HuH-7 (cell line): ENCODE results near the gene WDFY4.

Experiments used
- DNase-seq: peaks from one replicate; pipeline ENCODE4 v3.0.0; 2011; ENCODE audit warnings: low spot score

The WDFY4 gene

GRCh38 chr10:48710647-48711275 lies 26.1 kb downstream of the WDFY4 start:
- no peak for DNase-seq

- no peak for DNase-seq
Measured at GRCh38 chr10:48711830-48712229, 27.2 kb downstream of the WDFY4 start.

GRCh38 chr10:48714088-48714487 lies 29.4 kb downstream of the WDFY4 start:
- no peak for DNase-seq

DNA sequence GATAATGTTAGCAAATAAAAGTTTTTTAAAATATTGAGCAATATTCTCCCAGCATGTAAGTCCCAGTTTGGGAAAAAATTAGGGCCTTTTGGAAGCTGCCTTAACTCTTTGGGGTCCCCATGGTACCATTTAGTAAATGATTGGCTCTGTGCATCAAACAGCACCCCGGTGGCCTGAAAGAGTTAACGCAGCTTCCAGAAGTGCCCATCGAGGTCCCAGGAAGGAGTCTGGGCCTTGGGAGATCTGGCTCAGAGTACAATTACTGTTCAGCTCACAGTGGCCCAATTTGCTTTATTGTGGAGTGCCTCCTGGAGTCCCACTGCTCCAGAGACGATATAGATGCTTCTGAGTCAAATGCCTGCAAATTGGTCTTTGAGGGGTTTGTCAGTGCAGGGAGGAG lies 31.7 kb downstream of the WDFY4 start:
- no peak for DNase-seq

DNA sequence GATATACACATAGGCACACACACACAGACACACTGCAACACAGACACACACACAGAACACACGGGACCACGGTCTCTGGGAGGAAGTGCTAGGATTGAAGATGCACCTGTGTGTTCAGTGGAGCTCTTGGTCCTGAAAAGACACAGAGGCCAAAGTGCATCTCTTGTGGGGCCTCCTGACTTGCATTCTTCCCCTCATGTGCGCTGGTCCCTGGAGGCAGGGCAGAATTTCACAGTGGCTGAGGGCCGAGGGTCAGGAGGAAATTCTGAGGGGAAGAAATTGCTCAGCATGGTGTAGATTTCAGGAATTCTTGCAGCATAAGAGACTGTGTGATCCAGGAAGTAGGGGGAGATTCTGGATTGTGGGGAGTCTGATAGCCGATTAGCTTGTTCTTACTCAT lies 35.9 kb downstream of the WDFY4 start:
- no peak for DNase-seq

DNA sequence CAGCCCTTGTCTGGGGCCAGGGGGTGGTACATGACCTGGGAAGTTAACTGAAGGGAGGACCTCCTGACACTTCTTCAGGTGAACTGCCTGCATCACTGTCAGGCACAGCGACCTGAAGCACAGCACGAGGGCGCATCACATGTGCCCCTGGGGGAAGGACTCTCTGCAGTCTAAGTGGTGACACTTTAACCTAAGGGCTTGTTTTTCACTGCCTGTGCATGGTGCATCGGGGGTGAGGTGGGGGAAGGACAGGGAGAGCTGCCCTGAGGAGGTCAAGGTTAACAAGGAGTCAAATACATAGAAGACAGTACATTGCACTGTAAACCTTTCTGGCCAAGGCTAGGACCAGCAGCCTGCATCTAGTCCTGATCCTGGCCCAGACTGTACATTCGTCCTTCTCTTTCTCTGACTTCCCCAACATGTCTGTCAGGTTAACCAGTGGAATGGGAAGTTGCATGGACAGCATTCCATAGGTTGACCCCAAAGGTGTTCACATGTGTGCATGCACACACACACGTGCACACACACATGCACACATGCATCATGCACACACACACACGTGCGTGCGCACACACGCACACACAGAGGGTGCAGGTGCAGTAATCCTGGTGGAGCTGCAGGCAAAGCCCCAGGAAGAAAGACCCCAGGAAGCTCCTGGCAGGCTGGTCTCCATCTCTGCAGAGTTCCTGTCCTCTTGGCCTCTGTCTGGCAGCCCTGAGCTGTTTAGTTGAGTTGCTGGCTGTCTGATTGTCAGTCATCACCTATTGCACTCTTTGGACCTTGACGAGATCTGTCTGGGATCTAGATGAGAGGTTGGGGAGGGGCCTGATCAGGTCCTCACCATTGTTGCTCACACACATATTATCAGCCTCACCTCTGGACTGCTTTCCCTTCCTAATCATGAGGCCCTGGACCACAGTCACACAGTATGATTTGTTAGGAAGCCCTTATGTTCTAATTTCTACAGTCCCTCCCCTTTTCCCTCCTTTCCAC lies 37.8 kb downstream of the WDFY4 start:
- DNase-seq: no peak

DNA sequence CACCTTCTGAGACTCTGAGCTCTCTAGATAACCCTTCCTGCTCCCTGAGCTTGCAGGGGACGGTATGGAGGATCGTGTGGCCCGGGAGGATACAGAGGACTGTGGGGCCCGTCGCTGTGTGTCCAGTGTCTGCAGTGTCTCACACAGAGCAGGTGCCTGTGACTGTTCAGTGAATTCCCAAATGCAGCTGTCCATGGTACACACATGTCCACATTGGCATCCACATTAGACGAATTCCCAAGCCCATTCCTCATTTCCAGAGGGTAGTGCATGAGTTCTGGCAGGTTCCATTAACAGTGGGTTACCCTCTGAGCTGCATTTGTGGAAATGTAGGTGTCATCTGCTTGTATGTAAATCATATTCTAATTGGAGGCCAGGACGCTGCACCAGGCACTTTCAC lies 39.5 kb downstream of the WDFY4 start:
- no peak for DNase-seq

GRCh38 chr10:48725708-48726107 lies 41.0 kb downstream of the WDFY4 start:
- no peak for DNase-seq

- no peak for DNase-seq
Measured at GRCh38 chr10:48727866-48728265, 43.2 kb downstream of the WDFY4 start.

DNA sequence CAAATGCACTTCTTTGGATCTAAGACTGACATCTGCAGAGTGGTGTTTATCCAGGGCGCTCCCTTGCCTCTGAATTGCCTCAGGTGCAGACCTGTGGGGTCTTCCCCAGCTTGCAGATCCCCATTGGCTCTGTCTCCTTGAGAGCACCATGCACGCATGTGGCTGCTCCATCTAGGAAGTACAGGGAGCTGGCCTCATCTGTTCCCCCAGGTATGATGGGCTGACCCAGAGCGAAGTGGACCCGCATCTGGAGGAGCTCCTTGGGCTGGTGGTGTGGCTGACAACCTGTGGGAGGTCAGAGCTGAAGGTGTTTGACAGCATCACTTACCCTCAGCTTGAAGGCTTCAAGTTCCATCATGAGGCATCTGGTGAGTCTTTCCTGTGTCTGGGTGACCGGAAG lies 44.5 kb downstream of the WDFY4 start:
- no peak for DNase-seq

GRCh38 chr10:48729941-48730457 lies 45.3 kb downstream of the WDFY4 start:
- DNase-seq: no peak

- no peak for DNase-seq
Measured at GRCh38 chr10:48731141-48731540, 46.5 kb downstream of the WDFY4 start.

- DNase-seq: no peak
Measured at GRCh38 chr10:48731654-48732053, 47.0 kb downstream of the WDFY4 start.

- no peak for DNase-seq
Measured at GRCh38 chr10:48733329-48733728, 48.7 kb downstream of the WDFY4 start.

DNA sequence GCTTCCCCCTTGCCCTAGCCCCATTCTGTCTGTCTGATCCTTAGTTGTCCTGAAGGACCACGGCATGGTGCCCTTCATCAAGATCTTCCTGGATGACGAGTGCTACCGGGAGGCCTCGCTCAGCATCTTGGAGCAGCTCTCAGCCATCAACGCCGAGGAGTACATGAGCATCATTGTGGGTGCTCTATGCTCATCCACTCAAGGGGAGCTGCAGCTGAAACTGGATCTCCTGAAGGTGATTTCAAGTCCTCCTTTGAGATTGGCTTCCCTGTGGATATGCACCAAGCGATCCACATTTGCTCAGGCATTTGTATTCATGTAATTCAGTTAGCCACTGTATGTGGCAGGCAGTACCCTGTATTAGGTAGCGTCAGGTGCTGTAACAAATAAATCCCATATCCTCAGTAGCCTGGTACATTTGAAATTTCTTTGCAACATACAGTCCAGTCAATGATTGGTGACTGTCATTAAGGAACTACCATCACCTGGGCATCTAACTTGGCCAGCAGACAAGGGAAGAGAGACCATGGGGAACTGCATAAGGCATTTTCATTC lies 51.2 kb downstream of the WDFY4 start:
- DNase-seq: no peak

DNA sequence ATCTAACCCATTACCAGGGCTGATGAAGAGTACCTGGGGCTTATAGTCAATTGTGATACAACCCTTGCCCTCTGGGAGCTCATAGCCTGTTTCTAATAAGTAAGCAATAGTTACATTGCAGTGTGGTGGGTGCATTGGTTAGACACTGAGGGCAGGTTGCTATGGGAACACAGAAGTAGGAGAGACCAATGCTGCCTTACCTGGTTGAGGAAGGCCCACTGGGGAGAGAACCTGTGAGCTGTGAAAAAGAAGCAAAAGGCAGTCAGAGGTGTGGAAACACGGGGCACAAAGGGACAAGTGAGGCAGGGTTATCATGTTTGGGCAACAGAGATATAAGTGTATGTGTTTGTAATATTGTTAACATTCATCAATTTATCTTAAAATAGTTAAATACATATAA lies 51.9 kb downstream of the WDFY4 start:
- DNase-seq: no peak

GRCh38 chr10:48737886-48738285 lies 53.2 kb downstream of the WDFY4 start:
- DNase-seq: no peak

- DNase-seq: no peak
Measured at GRCh38 chr10:48739170-48739569, 54.5 kb downstream of the WDFY4 start.

GRCh38 chr10:48740015-48740707 lies 55.5 kb downstream of the WDFY4 start:
- no peak for DNase-seq

DNA sequence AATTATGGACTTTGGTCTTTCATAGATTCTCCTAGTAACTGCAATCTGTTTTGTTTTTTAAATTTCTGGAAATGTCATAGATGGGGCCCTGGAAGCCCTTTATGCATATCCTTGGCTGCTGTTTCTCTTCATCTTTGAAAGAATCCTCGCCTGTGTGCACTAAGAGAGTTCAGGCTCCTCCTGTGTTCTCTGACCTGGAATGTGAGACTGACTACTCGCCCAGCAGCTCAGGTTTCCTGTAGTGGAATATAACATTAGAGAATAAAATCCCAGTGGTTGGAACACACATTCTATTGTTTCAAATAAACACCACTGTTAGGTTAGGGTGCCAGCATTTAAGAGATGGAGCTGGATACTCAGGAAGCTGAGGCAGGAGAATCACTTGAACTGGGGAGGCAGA lies 56.3 kb downstream of the WDFY4 start:
- no peak for DNase-seq

- DNase-seq: no peak
Measured at GRCh38 chr10:48742891-48743860, 58.5 kb downstream of the WDFY4 start.
